Lung (tissue), 12 donors: ENCODE data around the gene IGFBP7. TPM values are rescaled to one million over a fixed set of nuclear protein-coding genes. Genes with fewer than 3 reads are reported as not detected.
A peak's percentile ranks its signal among the peaks of the same experiment; 100 is the strongest.

Experiments used
- ATAC-seq: fragments of 200-7000 bp; cut with Tn5 transposase; one replicate; pipeline ENCODE4 v1.9.1; 2020; ENCODE audit warnings: moderate number of reproducible peaks; ENCODE audit not compliant: insufficient read depth, low FRiP score
- DNase-seq, 3 donors: peaks; one replicate each; pipeline ENCODE4 v3.0.0-alpha.2; 2013 to 2017
- H3K27ac ChIP-seq, 2 donors: one replicate each; pipeline ENCODE4 v1.5.1; 2013; ENCODE audit warnings: mild to moderate bottlenecking in 2 of 2, moderate library complexity in 2 of 2, control low read depth in 1 of 2, inconsistent platforms in 1 of 2, low read depth in 1 of 2, low read length in 1 of 2
- H3K27me3 ChIP-seq, 3 donors: one replicate each; pipeline ENCODE4 v1.5.1; 2013; ENCODE audit warnings: low read length in 2 of 3; ENCODE audit not compliant: control insufficient read depth in 3 of 3, insufficient read depth in 3 of 3
- H3K36me3 ChIP-seq, 4 donors: one replicate each; pipeline ENCODE4 v1.5.1; 2013; ENCODE audit warnings: low read length in 4 of 4, mild to moderate bottlenecking in 1 of 4, moderate library complexity in 1 of 4; ENCODE audit not compliant: control insufficient read depth in 4 of 4, insufficient read depth in 4 of 4
- H3K4me1 ChIP-seq, 5 donors: one replicate each; pipeline ENCODE4 v1.5.1; 2013; ENCODE audit warnings: low read length in 5 of 5, mild to moderate bottlenecking in 2 of 5, moderate library complexity in 1 of 5; ENCODE audit not compliant: control insufficient read depth in 5 of 5, insufficient read depth in 5 of 5
- H3K4me3 ChIP-seq: one replicate; pipeline ENCODE4 v1.5.1; 2013; ENCODE audit warnings: mild to moderate bottlenecking, control low read depth, moderate library complexity
- H3K9ac ChIP-seq, 2 donors: one replicate each; pipeline ENCODE4 v1.5.1; 2013; ENCODE audit warnings: low read length in 2 of 2, control low read depth in 1 of 2; ENCODE audit not compliant: insufficient read depth in 1 of 2
- H3K9me3 ChIP-seq, 4 donors: one replicate each; pipeline ENCODE4 v1.5.1; 2013; ENCODE audit warnings: low read length in 3 of 4, mild to moderate bottlenecking in 1 of 4, moderate library complexity in 1 of 4; ENCODE audit not compliant: control insufficient read depth in 4 of 4, insufficient read depth in 3 of 4
- CTCF ChIP-seq: IDR thresholded peaks from 2 replicates; pipeline ENCODE4 v1.5.1; 2012; ENCODE audit warnings: mild to moderate bottlenecking; ENCODE audit errors: control extremely low read depth, extremely low read depth
- WGBS, 2 donors: extraction: QIAGEN DNeasy Blood & Tissue Kit; methylation state at CpG; one replicate each; pipeline ENCODE4 v1.1.7; 2013; 5-methylcytosine and 5-hydroxymethylcytosine counted together
- polyA plus RNA-seq, 2 donors: library from polyadenylated mRNA; stranded (reverse); fragments of 200-250 nt; gene quantifications; one replicate each; pipeline ENCODE4 v1.2.1, GENCODE V29; 2013
- total RNA-seq, 2 donors: library from RNA; depleted of rRNA in 1 of 2; stranded (reverse); fragments of >200 nt in 1 of 2; gene quantifications; one replicate each; pipeline ENCODE4 v1.2.1, GENCODE V29; 2014 to 2021
- donor health status: control.
- donor health status: control.
- donor health status: Bipolar disorder and iron deficiency.
- donor health status: healthy.
- donor health status: DM: yes; HTN: yes; CAD: no.

IGFBP7 gene
- total and polyA plus RNA-seq, 4 donors = 212 to 517 (median 399) TPM

GRCh38 chr4:57110640-57111511, 691 bp upstream of the IGFBP7 start:
- peaks cover 0 to 2% (median 0%) of the 10 kb centered on the region in 4 donors for H3K9me3 ChIP-seq
- WGBS, 2 donors = 1 to 2% methylated on average over 25 of the region's 25 CpGs
- H3K27me3 ChIP-seq = no peaks in the 10 kb centered on the region
- ATAC-seq = peak; percentile 52
- peak overlapping the region; percentile 51 to 53 for H3K9ac ChIP-seq
- TF ChIP-seq CTCF = no peak
- peaks cover 4 to 25% (median 5%) of the 10 kb centered on the region in 5 donors for H3K4me1 ChIP-seq
- H3K36me3 ChIP-seq = no peaks in the 10 kb centered on the region
- peak overlapping the region; percentile 81 for H3K4me3 ChIP-seq
- DNase-seq = peak; percentile 72 to 86 (median 83)
- H3K27ac ChIP-seq = peak overlapping the region; percentile 93 to 97

- TF ChIP-seq CTCF = no peak
- Histone ChIP-seq H3K36me3 (no peaks in the 10 kb centered on the region), H3K27ac (peak overlapping the region; percentile 93 to 97), H3K4me3 (peak overlapping the region; percentile 81), H3K4me1 (peaks cover 4 to 25% (median 5%) of the 10 kb centered on the region in 5 donors), H3K9ac (peak overlapping the region; percentile 18 to 47), H3K9me3 (peaks cover 0 to 2% (median 0%) of the 10 kb centered on the region in 4 donors), H3K27me3 (no peaks in the 10 kb centered on the region)
- no peak for DNase-seq
- no peak for ATAC-seq
- WGBS, 2 donors = 2 to 6% methylated on average over 27 of the region's 27 CpGs
These were observed 756 bp downstream of the IGFBP7 start for GRCh38 chr4:57109411-57109846.

- Histone ChIP-seq H3K9me3 (no peaks in the 10 kb centered on the region), H3K27ac (no peak overlapping the region)
- DNase-seq = no peak
These were observed 4.0 kb downstream of the IGFBP7 start for GRCh38 chr4:57106181-57106580.

More at GRCh38 chr4:57106181-57106580, 4.0 kb downstream of the IGFBP7 start:
- no peak overlapping the region for H3K9ac ChIP-seq
- no peaks in the 10 kb centered on the region for H3K27me3 ChIP-seq
- no peak overlapping the region for H3K4me3 ChIP-seq
- TF ChIP-seq CTCF = no peak
- no peaks in the 10 kb centered on the region for H3K36me3 ChIP-seq
- no peak for ATAC-seq
- H3K4me1 ChIP-seq = peaks cover 2 to 35% (median 18%) of the 10 kb centered on the region in 5 donors
- 90 to 91% methylated on average over 4 of the region's 4 CpGs for WGBS, 2 donors
